HG03460 (cell line): Measurements from ENCODE around the gene FAM228B.
A peak's percentile ranks its signal among the peaks of the same experiment; 100 is the strongest.

Source experiments
- ATAC-seq: cut with Tn5 transposase; IDR thresholded peaks from one replicate; pipeline ENCODE4 v1.9.1; 2021; ENCODE audit not compliant: unreplicated experiment

FAM228B gene

DNA sequence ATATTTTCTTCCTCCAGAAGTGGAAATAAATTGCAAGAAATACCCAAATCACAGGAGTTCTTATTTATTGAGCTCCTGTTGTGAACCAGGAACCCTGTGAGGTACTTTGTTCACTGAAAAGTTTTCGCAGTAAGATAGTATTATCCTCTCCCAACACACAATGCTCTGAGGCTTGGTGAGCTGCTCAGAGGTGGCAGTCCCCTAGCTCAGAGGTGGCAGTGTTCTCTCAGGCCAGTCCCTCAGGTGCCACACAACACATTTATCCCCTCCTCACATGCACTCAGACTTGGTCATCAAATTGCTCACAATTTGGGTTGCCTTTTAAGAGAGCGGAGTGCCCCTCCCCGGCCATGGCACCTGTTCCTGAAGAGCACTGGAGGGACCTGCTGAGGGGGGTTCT is 77.5 kb downstream of the FAM228B start:
- no peak for ATAC-seq

DNA sequence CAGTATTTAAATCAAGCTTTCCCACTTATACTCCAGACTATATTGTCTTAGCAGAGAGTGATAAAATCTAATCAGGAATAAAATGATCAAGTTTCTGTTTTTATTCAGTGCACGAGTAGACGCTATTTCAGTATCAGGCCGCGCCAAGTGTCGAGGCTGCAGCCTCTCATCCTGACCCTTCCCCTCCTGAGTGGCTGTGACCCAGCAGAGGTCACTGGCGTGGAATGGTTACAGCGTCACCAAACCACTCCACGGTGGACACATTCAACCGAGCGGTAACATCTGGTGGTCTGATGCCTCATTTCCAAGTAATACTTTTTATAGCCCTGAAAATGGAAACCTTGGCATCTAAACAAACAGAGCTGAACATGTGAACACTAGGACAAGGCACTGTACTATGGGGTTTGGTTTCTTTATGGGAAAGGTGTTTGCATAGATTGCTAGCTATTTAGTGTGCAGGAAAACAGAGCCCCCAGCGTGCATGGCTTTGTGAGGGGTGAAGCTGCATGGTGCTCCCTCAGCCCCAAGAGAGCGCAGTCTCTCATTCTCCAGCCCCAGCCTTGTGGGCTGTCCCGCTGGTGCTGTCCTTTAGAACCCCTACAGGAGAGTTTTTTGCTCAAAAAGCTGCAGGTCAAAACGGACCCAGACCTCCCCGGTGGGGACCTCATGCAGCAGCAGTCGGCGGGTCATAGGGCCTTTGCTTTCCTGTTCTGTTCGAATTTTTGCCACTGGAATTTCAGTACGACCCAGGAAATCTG is 79.9 kb downstream of the FAM228B start:
- ATAC-seq, result no peak

DNA sequence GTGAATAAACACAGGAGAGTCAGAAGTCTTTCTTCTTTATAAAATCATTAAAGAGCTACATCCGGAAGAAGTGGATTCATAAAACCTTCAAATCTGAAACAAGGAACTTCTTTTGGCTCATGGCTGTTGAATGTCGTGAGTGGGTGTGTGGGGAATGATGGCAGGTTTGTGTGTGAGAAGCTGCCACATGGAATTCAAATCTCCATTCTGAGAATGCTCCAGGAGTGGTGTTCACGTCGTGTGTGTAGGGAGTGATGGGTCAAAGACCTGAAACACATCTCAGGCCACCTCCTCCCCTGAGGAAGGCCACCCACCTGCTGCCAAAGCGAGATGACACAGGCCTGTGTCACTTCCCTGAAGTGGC is 80.5 kb downstream of the FAM228B start:
- ATAC-seq, result no peak

DNA sequence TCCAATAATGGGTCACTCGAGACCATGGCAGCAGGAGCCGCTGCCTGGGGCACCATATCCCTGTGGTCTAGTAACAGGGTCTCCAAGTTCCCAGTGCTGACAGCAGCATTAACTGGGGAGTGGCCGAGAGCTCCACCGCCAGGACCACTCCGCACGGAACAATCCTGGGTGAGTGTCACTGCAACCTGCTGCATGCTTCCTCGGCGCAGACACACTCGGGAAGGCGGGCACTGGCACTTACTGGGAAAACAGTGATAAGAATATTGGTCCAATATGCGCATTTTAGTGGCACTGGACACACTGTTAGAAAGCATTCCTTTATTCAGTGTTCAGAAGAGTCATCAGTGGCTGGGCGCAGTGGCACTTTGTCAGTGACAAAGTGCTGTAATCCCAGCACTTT is 81.2 kb downstream of the FAM228B start:
- no peak for ATAC-seq

DNA sequence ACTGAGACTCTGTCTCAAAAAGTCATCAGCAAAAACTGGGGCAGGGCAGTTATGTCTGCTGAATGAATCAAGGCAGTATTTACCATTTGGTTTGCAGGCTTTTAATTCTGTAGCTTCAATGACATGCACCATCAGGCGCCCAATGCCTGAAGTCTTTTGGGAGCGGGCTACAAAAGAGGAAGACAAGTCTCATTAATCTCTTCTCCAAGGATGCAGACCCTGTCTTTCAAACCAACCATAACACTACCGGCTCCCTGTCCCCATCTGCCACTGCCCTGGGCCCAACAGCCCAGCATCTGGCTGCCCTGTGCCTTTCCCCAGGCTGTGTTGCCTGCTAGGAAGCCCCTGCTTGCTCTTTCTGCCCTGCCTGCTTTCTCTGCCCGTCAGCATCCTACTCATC is 81.9 kb downstream of the FAM228B start:
- ATAC-seq, result no peak

DNA sequence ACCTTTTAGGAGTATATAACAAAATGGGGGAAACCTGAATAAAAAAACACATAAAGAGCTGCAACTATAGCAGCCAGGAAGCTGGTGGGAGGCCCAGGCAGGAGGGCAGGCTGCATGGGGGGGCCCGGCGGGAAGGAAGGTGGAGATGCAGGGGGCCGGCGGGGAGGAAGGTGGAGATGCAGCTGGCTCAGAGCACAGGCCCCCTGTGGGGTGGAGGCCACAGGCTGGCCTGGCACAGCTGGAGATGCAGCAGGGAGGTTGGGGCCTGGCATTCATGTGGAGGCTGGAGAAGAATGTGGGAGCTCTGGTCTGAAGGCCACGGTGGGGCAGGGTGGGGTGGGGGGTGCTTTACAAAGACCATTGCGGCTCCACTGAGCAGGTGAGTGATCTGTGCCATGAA is 83.0 kb downstream of the FAM228B start:
- no peak for ATAC-seq

DNA sequence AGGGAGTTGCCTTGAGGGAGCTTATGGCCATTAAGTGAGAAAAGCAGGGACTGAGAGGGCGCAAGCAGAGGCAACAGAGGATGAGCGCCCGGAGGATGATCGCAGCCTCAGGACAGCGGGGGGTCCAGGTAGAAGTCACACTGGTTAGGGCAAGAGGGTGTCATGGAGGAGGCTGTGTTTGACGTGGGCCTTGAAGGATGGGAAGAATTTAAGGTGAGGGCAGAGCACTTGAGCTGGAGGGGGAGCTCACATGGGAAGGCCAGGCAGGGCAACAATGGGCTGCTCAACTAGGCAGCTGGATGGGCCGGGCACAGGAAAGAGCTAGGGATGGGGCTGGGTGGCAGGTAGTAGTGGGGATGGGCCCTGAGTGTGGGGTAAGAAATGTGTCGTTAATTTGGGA is 83.4 kb downstream of the FAM228B start:
- no peak for ATAC-seq

DNA sequence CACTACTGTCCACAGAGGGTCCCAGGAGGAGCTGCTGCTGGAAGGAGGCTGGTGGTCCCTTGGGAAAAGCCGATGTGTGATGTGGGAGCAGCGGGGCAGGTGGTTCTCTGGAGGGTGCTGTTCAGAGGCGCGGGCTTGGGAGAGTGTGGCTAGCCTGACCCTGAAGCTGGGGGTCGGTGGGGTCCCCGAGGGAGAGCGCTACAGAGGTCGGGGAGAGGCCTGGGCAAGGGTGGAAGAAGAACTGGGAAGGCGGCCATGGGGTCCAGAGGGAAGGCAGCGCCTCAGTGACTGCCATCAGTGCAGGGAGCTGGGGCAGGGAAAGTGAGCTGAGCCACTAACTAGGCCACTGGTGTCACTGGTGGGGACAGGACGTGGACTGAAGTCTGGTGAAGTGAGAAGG is 84.1 kb downstream of the FAM228B start:
- ATAC-seq, result no peak

DNA sequence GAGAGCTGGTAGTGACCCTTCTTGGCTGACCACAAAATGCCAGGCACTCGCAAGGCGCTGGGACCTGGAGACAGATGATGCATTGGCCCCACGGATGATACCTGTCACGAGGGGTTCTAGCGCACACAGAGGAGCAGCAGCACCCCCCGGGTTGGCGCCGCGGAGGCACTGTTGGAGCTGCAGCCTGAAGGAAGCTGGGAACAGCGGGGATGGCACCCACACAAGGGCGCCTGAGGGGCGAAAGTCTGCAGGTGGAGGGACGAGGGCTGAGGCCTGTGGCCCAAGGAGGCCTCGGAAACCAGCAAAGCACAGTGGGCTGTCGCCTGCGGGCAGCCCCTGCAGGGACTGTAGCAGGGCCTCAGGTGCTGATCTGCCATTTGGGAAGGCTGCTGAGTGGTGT is 85.2 kb downstream of the FAM228B start:
- no peak for ATAC-seq

DNA sequence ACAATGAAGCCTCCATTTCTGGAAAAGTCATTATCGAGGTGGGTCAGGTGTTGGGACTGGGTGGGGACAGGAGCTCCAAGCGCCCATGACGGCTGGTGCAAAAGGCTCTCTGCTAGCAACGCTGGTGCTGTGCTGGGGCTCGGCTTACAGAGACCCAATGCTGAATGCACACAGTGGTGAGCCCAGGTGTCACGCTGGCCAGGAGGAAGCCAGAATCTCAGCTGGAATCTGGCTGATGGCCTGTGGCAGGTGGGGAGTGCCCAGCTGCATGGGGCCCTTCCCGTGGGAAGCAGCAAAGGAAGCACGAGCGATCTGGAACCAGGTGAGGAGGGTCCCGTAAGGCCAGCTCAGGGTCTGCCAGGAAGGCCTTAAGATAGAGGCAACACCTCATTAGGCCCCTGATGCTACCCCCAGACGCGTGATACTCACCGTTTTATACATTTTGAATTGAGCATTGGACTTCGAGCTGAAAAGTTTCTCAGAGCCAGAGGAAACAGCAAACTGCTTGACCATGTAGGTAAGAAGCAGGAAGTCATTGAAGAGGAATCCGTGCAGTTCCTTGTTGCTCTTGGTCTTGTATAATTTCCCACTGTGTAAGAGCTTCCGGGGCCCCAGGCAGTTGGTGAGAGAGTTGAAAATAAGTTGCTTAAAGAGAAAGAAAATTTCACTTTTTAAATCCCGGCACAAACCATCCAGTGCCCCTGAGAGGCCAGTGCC is 86.3 kb downstream of the FAM228B start:
- no peak for ATAC-seq

DNA sequence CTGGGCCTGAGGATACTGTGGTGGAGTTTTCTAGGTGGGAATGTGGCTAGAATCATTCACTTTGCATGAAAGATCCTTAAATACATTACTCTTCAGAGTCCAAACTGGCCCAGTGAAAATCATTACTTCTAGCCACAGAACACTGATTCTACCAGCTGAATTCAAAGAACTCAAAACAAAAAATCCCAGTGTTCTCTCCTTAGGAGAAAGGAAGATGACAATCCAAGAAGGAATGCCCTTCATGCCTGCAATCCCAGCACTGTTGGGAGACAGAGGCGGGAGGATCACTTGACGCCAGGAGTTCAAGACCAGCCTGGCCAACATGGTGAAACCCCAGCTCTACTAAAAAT is 86.8 kb downstream of the FAM228B start:
- ATAC-seq, result no peak

DNA sequence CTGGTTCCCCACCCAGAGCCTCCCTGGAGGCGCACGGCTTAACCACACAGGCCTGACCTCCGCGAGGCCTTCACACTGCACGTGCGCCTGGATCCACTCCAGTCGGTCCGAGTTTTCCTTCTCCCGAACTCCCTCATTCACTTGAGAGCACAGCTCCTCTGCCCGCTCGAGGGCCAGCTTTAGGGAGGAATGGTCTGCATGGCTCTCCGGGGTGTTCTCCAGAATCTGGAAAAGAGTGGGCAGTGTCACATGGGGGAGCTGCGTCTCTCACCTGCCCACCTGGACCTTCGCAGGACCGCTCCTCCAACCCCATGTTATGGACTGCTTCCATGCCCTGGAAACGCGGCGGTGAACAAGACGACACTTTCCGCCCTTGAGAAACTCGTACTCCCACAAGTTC is 87.5 kb downstream of the FAM228B start:
- ATAC-seq, result no peak

DNA sequence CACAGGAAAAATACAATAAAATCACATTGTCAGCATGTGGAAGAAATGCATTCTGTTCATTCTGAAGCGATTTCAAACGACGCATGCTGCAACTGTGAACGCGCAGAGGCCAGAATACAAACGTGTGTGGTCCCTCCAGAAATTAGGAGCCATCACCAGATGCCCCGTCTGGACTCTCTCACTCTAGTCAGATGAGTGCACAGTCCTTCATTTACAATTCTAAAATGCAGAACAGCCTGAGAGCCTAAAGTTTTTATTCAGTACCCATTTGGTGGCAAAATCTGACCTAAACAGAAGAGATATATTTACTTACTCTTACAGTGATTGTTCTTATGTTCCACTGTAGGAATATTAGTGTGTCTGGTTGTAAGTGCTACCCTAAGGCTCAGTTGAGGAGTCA is 88.1 kb downstream of the FAM228B start:
- no peak for ATAC-seq

DNA sequence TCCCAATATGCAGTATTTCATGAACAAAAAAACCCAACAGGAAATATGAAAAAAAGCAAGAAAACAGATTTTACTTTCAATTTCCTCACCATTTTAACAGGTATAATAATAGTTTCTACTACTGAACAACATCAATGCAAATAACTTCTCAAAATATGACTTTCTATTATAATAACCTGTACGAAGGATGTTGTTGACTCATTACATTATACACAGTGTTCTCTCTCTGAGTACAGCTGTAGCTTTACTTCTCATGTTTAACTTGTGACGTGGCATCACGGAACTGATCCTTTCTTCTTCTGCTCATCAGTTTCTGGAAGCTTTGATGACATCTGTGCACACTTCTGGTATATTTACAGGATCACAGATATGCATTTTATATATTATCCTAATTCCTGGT is 91.6 kb downstream of the FAM228B start:
- ATAC-seq, result peak; percentile 86
